GM12878 (cell line): ENCODE measurements around the gene PLD5. TPM values are rescaled to one million over a fixed set of nuclear protein-coding genes. Genes with fewer than 3 reads are reported as not detected.
A peak's percentile ranks its signal among the peaks of the same experiment; 100 is the strongest.

Experiments used
- ATAC-seq: fragments of 200-7000 bp; cut with Tn5 transposase; 3 replicates; pipeline ENCODE4 v1.9.1; 2020; ENCODE audit warnings: mild to moderate bottlenecking, moderate library complexity
- Bru-seq: library from RNA; stranded (reverse); fragments of 400-500 nt; gene quantifications from one replicate; lab custom pipeline; 2021; lab: Mats Ljungman, UMichigan
- BruChase-seq, 2 experiments: library from RNA; stranded (reverse); fragments of 400-500 nt; gene quantifications; one replicate each; lab custom pipeline; 2021; lab: Mats Ljungman, UMichigan
- BruUV-seq: library from RNA; stranded (reverse); fragments of 400-500 nt; replicated peaks from 2 replicates; lab custom pipeline; 2021; lab: Mats Ljungman, UMichigan
- CTCF ChIA-PET: fragments of 300-600 bp; sonication (Branson Sonifier 250); formaldehyde crosslinking; extraction: SDS; loops from one replicate; lab custom pipeline; 2021; ENCODE audit warnings: inconsistent platforms; lab: Yijun Ruan, JAX
- POLR2A ChIA-PET: fragments of 350-600 bp; formaldehyde crosslinking; extraction: SDS; loops from one replicate; lab custom pipeline; 2021; ENCODE audit warnings: inconsistent platforms; lab: Charles Lee
- RAD21 ChIA-PET: fragments of 300-600 bp; sonication (Branson Sonifier 250); formaldehyde crosslinking; loops from one replicate; lab custom pipeline; 2023; ENCODE audit warnings: antibody characterized with exemption; ENCODE audit not compliant: unreplicated experiment; lab: Charles Lee
- SMC1A ChIA-PET: fragments of 300-600 bp; sonication (Branson Sonifier 250); formaldehyde crosslinking; loops from one replicate; lab custom pipeline; 2023; ENCODE audit not compliant: unreplicated experiment, uncharacterized antibody; lab: Charles Lee
- DNase-seq: peaks from one replicate; pipeline ENCODE4 v3.0.0-alpha.2; 2011; ENCODE audit warnings: low read depth, low spot score
- FAIRE-seq: peaks from 3 replicates; lab custom pipeline; 2011; peaks lifted over from hg19 to GRCh38; lab: Jason Lieb, UNC
- H2AFZ ChIP-seq: 2 replicates; pipeline ENCODE4 v1.6.0; 2011; ENCODE audit warnings: low read depth, low read length, control low read depth; ENCODE audit not compliant: control insufficient read depth
- H3K27ac ChIP-seq: 2 replicates; pipeline ENCODE4 v1.5.1; 2011; ENCODE audit warnings: control low read depth; ENCODE audit not compliant: control insufficient read depth, insufficient read depth
- H3K27me3 ChIP-seq, 2 experiments: replicated peaks in 1 of 2; 2 replicates each; pipeline versions ENCODE4 v1.6.0 to v1.6.1; 2011; ENCODE audit warnings: low read length in 1 of 2; ENCODE audit not compliant: control insufficient read depth in 2 of 2, insufficient read depth in 2 of 2
- H3K36me3 ChIP-seq, 2 experiments: 2 replicates each; pipeline ENCODE4 v1.5.1; 2011; ENCODE audit warnings: low read length in 1 of 2; ENCODE audit not compliant: control insufficient read depth in 2 of 2, insufficient read depth in 2 of 2
- H3K4me1 ChIP-seq: 2 replicates; pipeline ENCODE4 v1.6.1; 2011; ENCODE audit warnings: mild to moderate bottlenecking, low read length, moderate library complexity, mixed read lengths; ENCODE audit not compliant: control insufficient read depth, insufficient read depth
- H3K4me2 ChIP-seq: 2 replicates; pipeline ENCODE4 v1.6.0; 2011; ENCODE audit warnings: control low read depth; ENCODE audit not compliant: control insufficient read depth, insufficient read depth
- H3K4me3 ChIP-seq: fragments of 200-600 bp; sonication (generic); 2 replicates; pipeline ENCODE4 v1.5.1; 2016
- H3K79me2 ChIP-seq: 2 replicates; pipeline ENCODE4 v1.6.0; 2011; ENCODE audit warnings: low read length; ENCODE audit not compliant: control insufficient read depth, insufficient read depth
- H3K9ac ChIP-seq: 2 replicates; pipeline ENCODE4 v1.8.0; 2011; ENCODE audit warnings: low read length, control low read depth, mixed read lengths; ENCODE audit not compliant: control insufficient read depth, insufficient read depth
- H3K9me3 ChIP-seq: replicated peaks from 3 replicates; pipeline ENCODE4 v1.5.1; 2011; ENCODE audit warnings: mild to moderate bottlenecking, low read length; ENCODE audit not compliant: control insufficient read depth, insufficient read depth
- H4K20me1 ChIP-seq: 2 replicates; pipeline ENCODE4 v1.6.0; 2011; ENCODE audit not compliant: control insufficient read depth, insufficient read depth
- ATF7 ChIP-seq: fragments of 450-650 bp; IDR thresholded peaks from 2 replicates; pipeline ENCODE4 v1.6.1; 2016; ENCODE audit warnings: low read depth, mild to moderate bottlenecking
- MTA3 ChIP-seq: IDR thresholded peaks from 2 replicates; pipeline ENCODE4 v1.6.1; 2012; ENCODE audit warnings: low read length, inconsistent platforms, borderline replicate concordance
- NBN ChIP-seq: fragments of 450-650 bp; IDR thresholded peaks from 2 replicates; pipeline ENCODE4 v1.6.1; 2016
- POLR2AphosphoS5 ChIP-seq: IDR thresholded peaks from 2 replicates; pipeline ENCODE4 v1.6.1; 2011; ENCODE audit warnings: mild to moderate bottlenecking, low read length, inconsistent platforms
- SUZ12 ChIP-seq: fragments of 200-600 bp; sonication (generic); IDR thresholded peaks from one replicate; pipeline ENCODE4 v1.6.1; 2018; ENCODE audit warnings: antibody characterized with exemption, mild to moderate bottlenecking; ENCODE audit not compliant: unreplicated experiment
- WGBS: methylation state at CpG from one replicate; pipeline ENCODE4 v1.1.6; 2016; ENCODE audit warnings: low lambda C conversion rate; ENCODE audit not compliant: insufficient replicate concordance, insufficient coverage; ENCODE audit errors: missing lambda C conversion rate; 5-methylcytosine and 5-hydroxymethylcytosine counted together
- in situ Hi-C: fragments of 300-500 bp; cut with MboI; formaldehyde crosslinking; loops from 9 replicates; pipeline ENCODE4 v1.14.3; 2018; ENCODE audit warnings: mixed read lengths
- intact Hi-C: fragments of 100-400 bp; cut with micrococcal nuclease; formaldehyde crosslinking; loops from one replicate; pipeline ENCODE4 v1.14.2; 2022; ENCODE audit not compliant: unreplicated experiment
- long read RNA-seq, 2 experiments: library from polyadenylated mRNA; unstranded; transcript quantifications; one replicate each; pipeline ENCODE4 v2.0.0, GENCODE V29; 2019 to 2020
- polyA minus RNA-seq, 3 experiments: library from RNA; depleted of rRNA, polyadenylated mRNA; stranded (reverse); fragments of >200 nt; gene quantifications; 2 replicates each; pipeline ENCODE4 v1.2.3, GENCODE V29; 2011
- polyA plus RNA-seq, 11 experiments: library from polyadenylated mRNA; depleted of rRNA in 4 of 11; unstranded in 6 of 11; stranded (reverse) in 5 of 11; fragments of >200 nt; fragmentation: Nextera tagmentation in 4 of 11; fragmentation: Illumina TruSeq in 1 of 11; extraction: Ambion mirVana in 4 of 11; extraction: Trizol in 1 of 11; gene quantifications; 1 replicate in 1 of 11; 2 replicates in 10 of 11; pipeline versions ENCODE4 v1.2.1 to v1.2.3, GENCODE V29; 2011 to 2016; ENCODE audit warnings: inconsistent platforms in 2 of 11, missing spikeins in 2 of 11, low read depth in 1 of 11
- total RNA-seq, 4 experiments: library from RNA; depleted of rRNA in 3 of 4; stranded (reverse); fragments of >200 nt in 3 of 4; fragmentation: Illumina TruSeq in 1 of 4; extraction: Trizol in 1 of 4; gene quantifications; 2 replicates each; pipeline versions ENCODE4 v1.2.1 to v1.2.3, GENCODE V29; 2013 to 2021

The PLD5 gene
- not detected in 2 replicates for total RNA-seq (2013; cell fraction: nucleolus; rRNA removed)
- not detected in 2 replicates for total RNA-seq (2014; rRNA removed)
- total RNA-seq (2014; rRNA removed; fragmentation: Illumina TruSeq; extraction: Trizol): not detected in 2 replicates
- not detected in 2 replicates for total RNA-seq (2021)
- not detected for polyA plus RNA-seq (2011; ENCODE audit: low read depth)
- polyA plus RNA-seq (2011; rRNA removed): 0.01 TPM in 1 of 2 replicates, not detected in the other
- polyA plus RNA-seq (2011; cell fraction: cytosol; rRNA removed): not detected in 2 replicates
- polyA plus RNA-seq (2011; cell fraction: nucleus; rRNA removed): not detected in 2 replicates
- not detected in 2 replicates for polyA plus RNA-seq (2012)
- polyA plus RNA-seq (2014; fragmentation: Illumina TruSeq; extraction: Trizol): not detected in 2 replicates
- polyA plus RNA-seq (2014; fragmentation: Nextera tagmentation; extraction: Ambion mirVana): not detected
- not detected in 2 replicates for polyA plus RNA-seq (2014; rRNA removed)
- not detected for polyA plus RNA-seq (2016; fragmentation: Nextera tagmentation; extraction: Ambion mirVana)
- not detected in 2 replicates for polyA minus RNA-seq (2011; rRNA and poly(A)+ RNA removed)
- not detected in 2 replicates for polyA minus RNA-seq (2011; cell fraction: cytosol; rRNA and poly(A)+ RNA removed)
- not detected in 2 replicates for polyA minus RNA-seq (2011; cell fraction: nucleus; rRNA and poly(A)+ RNA removed)
- percentile 4 among the genes with signal in this experiment for Bru-seq, nascent RNA
- BruChase-seq, experiment 1, labeled RNA remaining after a 6-hour chase: percentile 3 among the genes with signal in this experiment
- percentile 2 among the genes with signal in this experiment for BruChase-seq, experiment 2, labeled RNA remaining after a 2-hour chase
- long read RNA-seq, experiment 1: 0 reads
- long read RNA-seq, experiment 2, partial matches to known transcripts: 0 of 1 reads
- long read RNA-seq, experiment 2, other reads (novel, unspliced or antisense): 1 of 1 reads

DNA sequence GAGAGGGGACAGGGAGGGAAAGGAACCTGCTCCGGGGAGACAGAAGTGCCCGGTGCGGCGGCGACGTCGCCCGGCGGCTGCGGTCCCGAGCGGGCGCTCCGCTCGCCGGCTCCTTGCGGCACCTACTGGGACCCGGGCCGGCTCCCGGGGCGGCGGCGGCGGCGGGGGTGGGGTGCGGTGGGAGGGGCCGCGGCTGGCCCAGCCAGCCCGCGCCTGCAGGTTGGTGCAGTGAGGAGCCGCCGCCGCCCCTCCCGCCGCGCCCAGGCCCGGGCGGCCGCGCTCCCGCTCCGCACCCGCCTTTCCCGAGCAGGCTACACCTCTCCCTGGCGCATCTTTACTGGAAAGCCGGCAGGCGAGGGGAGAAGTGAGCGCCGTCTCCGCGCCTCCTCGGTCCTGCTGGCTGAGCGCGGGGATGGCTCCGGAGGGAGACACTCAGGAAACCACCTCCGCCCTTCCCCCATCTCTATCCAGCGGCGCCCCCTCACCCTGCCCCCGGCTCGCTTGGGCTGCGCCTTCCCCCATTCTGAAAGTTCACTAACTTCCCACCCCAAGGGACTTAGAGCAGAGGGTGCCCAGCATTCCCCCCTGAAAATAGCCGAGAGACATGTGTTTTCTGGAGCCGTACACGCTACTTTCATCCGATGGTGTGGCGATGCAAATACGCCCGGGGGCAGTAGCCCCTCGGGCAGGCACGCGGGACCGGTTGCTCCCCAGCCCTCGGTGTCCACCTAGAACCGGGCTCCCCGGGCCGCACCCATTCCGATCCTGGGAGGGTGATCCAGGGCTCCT is at the start of gene PLD5:
Gene PLD5 (minus strand): TSS at position 127 of the 789 bp plus-strand sequence.
- in situ Hi-C loops (no loop called here), intact Hi-C loops (no loop called here)
- BruUV-seq: no TSS peak
- no peaks in the 10 kb centered on the region for H3K36me3 ChIP-seq
- peak within 1 kb of the TSS; percentile 17; the same call in 1 of the 2 replicates for H3K4me2 ChIP-seq
- peaks cover 5 to 12% of the 10 kb centered on the region in 2 experiments for H3K27me3 ChIP-seq
- ChIA-PET POLR2A (no interaction called here), SMC1A (no interaction called here), CTCF (no interaction called here), RAD21 (no interaction called here)
- H3K79me2 ChIP-seq: no peaks in the 10 kb centered on the region
- H3K9me3 ChIP-seq: no peaks in the 10 kb centered on the region
- no peak for ATAC-seq
- H3K27ac ChIP-seq: no peak within 1 kb of the TSS
- H3K4me1 ChIP-seq: no peaks in the 10 kb centered on the region
- no peak within 1 kb of the TSS for H3K4me3 ChIP-seq
- no peak for DNase-seq
- H3K9ac ChIP-seq: no peak within 1 kb of the TSS
- H2AFZ ChIP-seq: no peak within 1 kb of the TSS
- FAIRE-seq: no peak
- 31% methylated on average over 31 of the region's 77 CpGs for WGBS
- H4K20me1 ChIP-seq: no peaks in the 10 kb centered on the region
- TF ChIP-seq ATF7 (no peak), SUZ12 (peak; percentile 64), POLR2AphosphoS5 (no peak), MTA3 (no peak), NBN (no peak)
